HepG2 (cell line): ENCODE results near the gene GJE1. TPM values are rescaled to one million over a fixed set of nuclear protein-coding genes. Genes with fewer than 3 reads are reported as not detected.

ENCODE experiments used
- ATAC-seq: fragments of 200-7000 bp; cut with Tn5 transposase; 3 replicates; pipeline ENCODE4 v1.9.1; 2020; ENCODE audit warnings: mild to moderate bottlenecking, moderate library complexity
- BruUV-seq: library from RNA; stranded (reverse); fragments of 400-500 nt; replicated peaks from 2 replicates; lab custom pipeline; 2021; lab: Mats Ljungman, UMichigan
- CTCF ChIA-PET: fragments of 300-600 bp; formaldehyde crosslinking; extraction: SDS; loops from one replicate; lab custom pipeline; 2021; ENCODE audit warnings: low total read pairs, inconsistent platforms, low intra/inter-chr PET ratio; lab: Yijun Ruan, JAX
- POLR2A ChIA-PET: fragments of 350-600 bp; sonication (Branson Sonifier 250); formaldehyde crosslinking; loops from one replicate; lab custom pipeline; 2020; ENCODE audit warnings: antibody characterized with exemption, inconsistent platforms; lab: Yijun Ruan, JAX
- DNase-seq: peaks from one replicate; pipeline ENCODE4 v3.0.0-alpha.2; 2015; ENCODE audit warnings: low spot score
- FAIRE-seq: peaks from 3 replicates; lab custom pipeline; 2011; peaks lifted over from hg19 to GRCh38; lab: Jason Lieb, UNC
- H2AFZ ChIP-seq: one replicate; pipeline ENCODE4 v1.6.1; 2011; ENCODE audit warnings: low read length, inconsistent platforms
- H3K27ac ChIP-seq: fragments of 300-600 bp; 3 replicates; pipeline ENCODE4 v1.8.0; 2011; ENCODE audit warnings: mixed run types, mild to moderate bottlenecking, mixed read lengths, low read length, inconsistent platforms; ENCODE audit not compliant: insufficient read depth; ENCODE audit errors: extremely low read length
- H3K27me3 ChIP-seq, 2 experiments: fragments of 200-600 bp in 1 of 2; 2 replicates in 1 of 2; 3 replicates in 1 of 2; pipeline versions ENCODE4 v1.6.0 to v1.8.0; 2011; ENCODE audit warnings: low read length in 2 of 2, mild to moderate bottlenecking in 2 of 2, moderate library complexity in 2 of 2, inconsistent platforms in 1 of 2; ENCODE audit not compliant: insufficient read depth in 2 of 2, control insufficient read depth in 1 of 2
- H3K36me3 ChIP-seq, 2 experiments: fragments of 200-600 bp in 1 of 2; replicated peaks in 1 of 2; 2 replicates in 1 of 2; 3 replicates in 1 of 2; pipeline versions ENCODE4 v1.5.1 to v1.8.0; 2011; ENCODE audit warnings: low read length in 2 of 2, inconsistent platforms in 1 of 2; ENCODE audit not compliant: insufficient read depth in 2 of 2, control insufficient read depth in 1 of 2
- H3K4me1 ChIP-seq: 2 replicates; pipeline ENCODE4 v1.5.1; 2012; ENCODE audit warnings: low read length, inconsistent platforms; ENCODE audit not compliant: insufficient read depth
- H3K4me2 ChIP-seq: 2 replicates; pipeline ENCODE4 v1.6.0; 2011; ENCODE audit warnings: low read depth, low read length, inconsistent platforms
- H3K4me3 ChIP-seq, 3 experiments: fragments of 200-600 bp in 1 of 3; sonication (generic), shearing (Covaris generic) in 1 of 3; replicated peaks in 1 of 3; 2 replicates each; pipeline ENCODE4 v1.5.1; 2011 to 2016; ENCODE audit warnings: low read length in 3 of 3, inconsistent platforms in 2 of 3, low read depth in 2 of 3, mild to moderate bottlenecking in 2 of 3, control low read depth in 1 of 3, mixed read lengths in 1 of 3; ENCODE audit not compliant: insufficient read depth in 1 of 3
- H3K79me2 ChIP-seq: one replicate; pipeline ENCODE4 v1.6.1; 2011; ENCODE audit warnings: low read length, inconsistent platforms; ENCODE audit not compliant: insufficient read depth
- H3K9ac ChIP-seq: 2 replicates; pipeline ENCODE4 v1.6.0; 2011; ENCODE audit warnings: mild to moderate bottlenecking, low read depth, low read length, inconsistent platforms; ENCODE audit not compliant: insufficient read depth
- H3K9me3 ChIP-seq: 2 replicates; pipeline ENCODE4 v1.5.1; 2012; ENCODE audit warnings: mild to moderate bottlenecking, low read length
- H4K20me1 ChIP-seq: 2 replicates; pipeline ENCODE4 v1.6.0; 2011; ENCODE audit warnings: inconsistent platforms, mild to moderate bottlenecking, low read length, moderate library complexity; ENCODE audit not compliant: insufficient read depth
- ARHGAP35 ChIP-seq: sonication (generic); formaldehyde crosslinking; IDR thresholded peaks from 2 replicates; pipeline ENCODE4 v1.9.0; 2022; ENCODE audit warnings: mild to moderate bottlenecking, inconsistent platforms, moderate library complexity, missing genetic modification reagents, borderline replicate concordance
- IRX3 ChIP-seq: sonication (generic); formaldehyde crosslinking; IDR thresholded peaks from 2 replicates; pipeline ENCODE4 v1.8.1; 2023; ENCODE audit warnings: mild to moderate bottlenecking, low read depth, missing genetic modification reagents, borderline replicate concordance
- MLLT10 ChIP-seq: sonication (generic); formaldehyde crosslinking; IDR thresholded peaks from 2 replicates; pipeline ENCODE4 v1.4.0; 2020; ENCODE audit warnings: missing genetic modification reagents
- MTF1 ChIP-seq: sonication (generic); formaldehyde crosslinking; IDR thresholded peaks from 2 replicates; pipeline ENCODE4 v1.5.0; 2020; ENCODE audit warnings: missing genetic modification reagents
- RFXAP ChIP-seq: sonication (generic); formaldehyde crosslinking; IDR thresholded peaks from 2 replicates; pipeline ENCODE4 v1.4.0; 2020; ENCODE audit warnings: missing genetic modification reagents, borderline replicate concordance
- TCF7 ChIP-seq: sonication (generic); IDR thresholded peaks from 2 replicates; pipeline ENCODE4 v1.6.1; 2016; ENCODE audit warnings: antibody characterized with exemption, low read depth
- ZFP82 ChIP-seq: sonication (generic); formaldehyde crosslinking; IDR thresholded peaks from 2 replicates; pipeline ENCODE4 v1.5.1; 2020; ENCODE audit warnings: mild to moderate bottlenecking, missing genetic modification reagents, borderline replicate concordance
- ZNF431 ChIP-seq: sonication (generic); formaldehyde crosslinking; IDR thresholded peaks from 2 replicates; pipeline ENCODE4 v1.9.0; 2022; ENCODE audit warnings: missing genetic modification reagents, low read depth, mild to moderate bottlenecking, borderline replicate concordance
- ZNF570 ChIP-seq: sonication (generic); formaldehyde crosslinking; IDR thresholded peaks from 2 replicates; pipeline ENCODE4 v1.4.0; 2020; ENCODE audit warnings: mild to moderate bottlenecking, missing genetic modification reagents, borderline replicate concordance
- ZNF773 ChIP-seq: sonication (generic); formaldehyde crosslinking; IDR thresholded peaks from 2 replicates; pipeline ENCODE4 v1.4.0; 2020; ENCODE audit warnings: missing genetic modification reagents, borderline replicate concordance
- WGBS: methylation state at CpG from one replicate; pipeline ENCODE4 v1.1.6; 2017; ENCODE audit warnings: low lambda C conversion rate; 5-methylcytosine and 5-hydroxymethylcytosine counted together
- in situ Hi-C: cut with HindIII; loops from 2 replicates; pipeline ENCODE4 v1.10.0; 2017; ENCODE audit warnings: low pct_unique_long_range_greater_than_20kb; ENCODE audit not compliant: extremely low pct_ligation_motif_present
- intact Hi-C: fragments of 100-400 bp; cut with micrococcal nuclease; formaldehyde crosslinking; loops from one replicate; pipeline ENCODE4 v1.10.0; 2022; ENCODE audit not compliant: unreplicated experiment
- polyA plus RNA-seq, 8 experiments: library from polyadenylated mRNA; depleted of rRNA in 3 of 8; stranded (reverse) in 7 of 8; unstranded in 1 of 8; fragments of >200 nt; fragmentation: Illumina TruSeq in 4 of 8; extraction: Trizol in 4 of 8; gene quantifications; 2 replicates each; pipeline versions ENCODE4 v1.2.1 to v1.2.3, GENCODE V29; 2011 to 2016; ENCODE audit warnings: low read depth in 4 of 8, missing spikeins in 1 of 8, mixed read lengths in 1 of 8; ENCODE audit not compliant: insufficient read depth in 1 of 8
- total RNA-seq, 5 experiments: library from RNA; depleted of rRNA; stranded (reverse); fragments of >200 nt; fragmentation: Illumina TruSeq; extraction: Trizol; gene quantifications; 2 replicates each; pipeline ENCODE4 v1.2.3, GENCODE V29; 2016; ENCODE audit warnings: low read depth in 1 of 5
- TF ChIP-seq, protein P1 (sequence below): sonication (generic); formaldehyde crosslinking; IDR thresholded peaks from 2 replicates; pipeline ENCODE4 v1.4.0; 2020; ENCODE audit warnings: missing genetic modification reagents
- TF ChIP-seq, protein P2 (sequence below): sonication (generic); formaldehyde crosslinking; IDR thresholded peaks from 2 replicates; pipeline ENCODE4 v1.4.0; 2020; ENCODE audit warnings: mild to moderate bottlenecking, missing genetic modification reagents
- TF ChIP-seq, protein P3 (sequence below): sonication (generic); formaldehyde crosslinking; IDR thresholded peaks from 2 replicates; pipeline ENCODE4 v1.5.0; 2020; ENCODE audit warnings: missing genetic modification reagents

GJE1 gene
- total and polyA plus RNA-seq, 2 of the 13 experiments (the other 11 are each of a cell fraction or from before 2014, with no cell fraction given) = not detected

DNA sequence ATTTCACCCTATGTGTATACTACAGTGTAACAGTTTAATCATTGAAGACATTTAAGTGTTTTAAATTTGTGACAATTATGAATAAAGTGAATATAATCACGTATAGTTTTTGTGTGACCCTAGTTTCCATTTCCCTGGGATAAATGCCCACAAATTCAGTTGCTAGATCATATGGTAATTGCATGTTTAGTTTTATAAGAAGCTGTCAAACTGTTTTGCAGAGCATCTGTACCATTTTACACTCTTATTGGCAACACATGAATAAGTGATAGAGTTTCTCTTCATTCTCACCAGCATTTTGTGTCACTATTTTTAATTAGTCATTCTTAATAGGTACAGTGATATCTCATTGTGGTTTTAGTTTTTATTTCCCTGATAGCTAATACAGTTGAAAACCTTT is 21.6 kb downstream of the GJE1 start:
- TF ChIP-seq, protein P1, sequence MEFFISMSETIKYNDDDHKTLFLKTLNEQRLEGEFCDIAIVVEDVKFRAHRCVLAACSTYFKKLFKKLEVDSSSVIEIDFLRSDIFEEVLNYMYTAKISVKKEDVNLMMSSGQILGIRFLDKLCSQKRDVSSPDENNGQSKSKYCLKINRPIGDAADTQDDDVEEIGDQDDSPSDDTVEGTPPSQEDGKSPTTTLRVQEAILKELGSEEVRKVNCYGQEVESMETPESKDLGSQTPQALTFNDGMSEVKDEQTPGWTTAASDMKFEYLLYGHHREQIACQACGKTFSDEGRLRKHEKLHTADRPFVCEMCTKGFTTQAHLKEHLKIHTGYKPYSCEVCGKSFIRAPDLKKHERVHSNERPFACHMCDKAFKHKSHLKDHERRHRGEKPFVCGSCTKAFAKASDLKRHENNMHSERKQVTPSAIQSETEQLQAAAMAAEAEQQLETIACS (CRISPR knock-in tag) = no peak
- TF ChIP-seq RFXAP = no peak
- TF ChIP-seq MTF1 = no peak
- no peak for TF ChIP-seq ZNF570
- no peak for TF ChIP-seq ARHGAP35 (CRISPR knock-in tag)
- TF ChIP-seq TCF7 = no peak
- TF ChIP-seq MLLT10 (CRISPR knock-in tag) = no peak
- TF ChIP-seq, all 625 proteins: peak for 0
- intact Hi-C loops = no loop called here
- Histone ChIP-seq H3K27ac (no peak overlapping the region), H3K4me3 (no peak overlapping the region), H3K79me2 (peaks cover 91% of the 10 kb centered on the region), H3K36me3 (peaks cover 0 to 9% of the 10 kb centered on the region in 2 experiments; a peak in 2 of 5 replicates), H3K4me2 (no peak overlapping the region), H2AFZ (no peak overlapping the region), H3K4me1 (peaks cover 12% of the 10 kb centered on the region), H3K9ac (no peak overlapping the region), H3K9me3 (no peaks in the 10 kb centered on the region), H4K20me1 (peaks cover 8% of the 10 kb centered on the region), H3K27me3 (no peaks in the 10 kb centered on the region)
- no peak for DNase-seq
- 96% methylated on average over 1 of the region's 1 CpG for WGBS
- ChIA-PET POLR2A (no interaction called here), CTCF (no interaction called here)
- no TSS peak for BruUV-seq
- in situ Hi-C loops = no loop called here
- no peak for FAIRE-seq
- ATAC-seq = no peak

DNA sequence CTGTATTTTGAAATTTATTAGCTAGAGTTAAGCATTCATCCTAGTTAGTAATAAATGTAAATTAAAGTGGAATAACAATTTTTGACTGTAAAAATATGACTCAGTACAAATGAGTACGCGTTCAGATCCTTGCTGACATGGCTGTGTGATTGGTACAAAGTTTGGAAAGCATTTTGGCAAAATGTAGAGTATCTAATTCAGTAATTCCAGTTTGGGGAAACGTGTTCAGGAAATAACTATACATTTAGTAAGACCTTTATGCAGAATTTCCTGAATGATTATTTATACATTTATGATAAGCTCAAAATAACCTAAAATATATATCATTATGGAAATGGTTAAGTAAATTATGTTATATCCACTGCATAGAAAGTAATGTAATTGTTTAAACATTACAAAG is 22.4 kb downstream of the GJE1 start:
- no peak for DNase-seq
- Histone ChIP-seq H3K79me2 (peaks cover 90% of the 10 kb centered on the region), H3K27me3 (no peaks in the 10 kb centered on the region), H3K4me1 (peaks cover 6% of the 10 kb centered on the region), H3K9me3 (no peaks in the 10 kb centered on the region), H3K27ac (no peak overlapping the region), H3K36me3 (peaks cover 0 to 7% of the 10 kb centered on the region in 2 experiments; a peak in 1 of 5 replicates), H3K4me3 (no peak overlapping the region), H3K9ac (no peak overlapping the region), H2AFZ (no peak overlapping the region), H3K4me2 (no peak overlapping the region), H4K20me1 (peaks cover 8% of the 10 kb centered on the region)
- TF ChIP-seq, protein P2, sequence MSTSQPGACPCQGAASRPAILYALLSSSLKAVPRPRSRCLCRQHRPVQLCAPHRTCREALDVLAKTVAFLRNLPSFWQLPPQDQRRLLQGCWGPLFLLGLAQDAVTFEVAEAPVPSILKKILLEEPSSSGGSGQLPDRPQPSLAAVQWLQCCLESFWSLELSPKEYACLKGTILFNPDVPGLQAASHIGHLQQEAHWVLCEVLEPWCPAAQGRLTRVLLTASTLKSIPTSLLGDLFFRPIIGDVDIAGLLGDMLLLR = no peak
- no peak for TF ChIP-seq ZFP82 (CRISPR knock-in tag)
- TF ChIP-seq ZNF431 (CRISPR knock-in tag) = no peak
- TF ChIP-seq ZNF773 (CRISPR knock-in tag) = no peak
- TF ChIP-seq, protein P3, sequence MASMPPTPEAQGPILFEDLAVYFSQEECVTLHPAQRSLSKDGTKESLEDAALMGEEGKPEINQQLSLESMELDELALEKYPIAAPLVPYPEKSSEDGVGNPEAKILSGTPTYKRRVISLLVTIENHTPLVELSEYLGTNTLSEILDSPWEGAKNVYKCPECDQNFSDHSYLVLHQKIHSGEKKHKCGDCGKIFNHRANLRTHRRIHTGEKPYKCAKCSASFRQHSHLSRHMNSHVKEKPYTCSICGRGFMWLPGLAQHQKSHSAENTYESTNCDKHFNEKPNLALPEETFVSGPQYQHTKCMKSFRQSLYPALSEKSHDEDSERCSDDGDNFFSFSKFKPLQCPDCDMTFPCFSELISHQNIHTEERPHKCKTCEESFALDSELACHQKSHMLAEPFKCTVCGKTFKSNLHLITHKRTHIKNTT (CRISPR knock-in tag) = no peak
- no peak for TF ChIP-seq IRX3
- WGBS = 96% methylated on average over 3 of the region's 3 CpGs
- ATAC-seq = no peak
- in situ Hi-C loops (no loop called here), intact Hi-C loops (no loop called here)
- POLR2A ChIA-PET = interaction anchor here (2.6 kb wide), 1 partner anchor 8 kb away, joined by 19 read pairs; the partner anchor contains the start of genes NMBR and VTA1
- CTCF ChIA-PET = interaction anchor here (2.6 kb wide), 1 partner anchor 52 kb away, joined by 18 read pairs; no protein-coding TSS in a partner anchor
- no TSS peak for BruUV-seq
- no peak for FAIRE-seq
